KMS-11 (cell line): ENCODE results near the gene CD19.

Source experiments
- H2AFZ ChIP-seq: fragments of 200-600 bp; sonication (generic); 2 replicates; pipeline ENCODE4 v1.6.1; 2016; ENCODE audit warnings: antibody characterized with exemption, mixed run types, low read depth
- H3K27ac ChIP-seq: fragments of 200-600 bp; sonication (generic); 2 replicates; pipeline ENCODE4 v1.6.1; 2016; ENCODE audit warnings: mild to moderate bottlenecking, mixed run types
- H3K27me3 ChIP-seq: fragments of 200-600 bp; sonication (generic); 2 replicates; pipeline ENCODE4 v1.6.1; 2017; ENCODE audit warnings: mild to moderate bottlenecking, low read depth, mixed run types, moderate library complexity; ENCODE audit not compliant: insufficient read depth
- H3K36me3 ChIP-seq: fragments of 200-600 bp; sonication (generic); 2 replicates; pipeline ENCODE4 v1.6.1; 2017; ENCODE audit warnings: mild to moderate bottlenecking, mixed run types; ENCODE audit not compliant: insufficient read depth
- H3K4me1 ChIP-seq: fragments of 200-600 bp; sonication (generic); 2 replicates; pipeline ENCODE4 v1.6.1; 2016; ENCODE audit warnings: mild to moderate bottlenecking, low read depth, mixed run types; ENCODE audit not compliant: poor library complexity, severe bottlenecking
- H3K4me2 ChIP-seq: fragments of 200-600 bp; sonication (generic); 2 replicates; pipeline ENCODE4 v1.7.0; 2016; ENCODE audit warnings: mild to moderate bottlenecking, mixed run types
- H3K4me3 ChIP-seq: fragments of 200-600 bp; sonication (generic); IDR thresholded peaks from 2 replicates; pipeline ENCODE4 v1.6.1; 2017; ENCODE audit warnings: low read depth, low read length, mixed read lengths; ENCODE audit not compliant: insufficient read depth
- H3K79me2 ChIP-seq: fragments of 200-600 bp; sonication (generic); 2 replicates; pipeline ENCODE4 v1.6.1; 2016; ENCODE audit warnings: low read depth, mixed run types; ENCODE audit not compliant: insufficient read depth
- H3K9ac ChIP-seq: fragments of 200-600 bp; sonication (generic); 2 replicates; pipeline ENCODE4 v1.6.1; 2016; ENCODE audit warnings: mild to moderate bottlenecking, mixed run types
- H4K20me1 ChIP-seq: fragments of 200-600 bp; sonication (generic); 2 replicates; pipeline ENCODE4 v1.6.1; 2016; ENCODE audit warnings: mild to moderate bottlenecking, mixed run types; ENCODE audit not compliant: insufficient read depth
- CTCF ChIP-seq: fragments of 200-600 bp; sonication (generic); conservative IDR thresholded peaks from 2 replicates; pipeline ENCODE4 v1.6.1; 2017; ENCODE audit warnings: low read depth, mild to moderate bottlenecking, antibody characterized with exemption, low read length, moderate library complexity, mixed read lengths

CD19 gene

DNA sequence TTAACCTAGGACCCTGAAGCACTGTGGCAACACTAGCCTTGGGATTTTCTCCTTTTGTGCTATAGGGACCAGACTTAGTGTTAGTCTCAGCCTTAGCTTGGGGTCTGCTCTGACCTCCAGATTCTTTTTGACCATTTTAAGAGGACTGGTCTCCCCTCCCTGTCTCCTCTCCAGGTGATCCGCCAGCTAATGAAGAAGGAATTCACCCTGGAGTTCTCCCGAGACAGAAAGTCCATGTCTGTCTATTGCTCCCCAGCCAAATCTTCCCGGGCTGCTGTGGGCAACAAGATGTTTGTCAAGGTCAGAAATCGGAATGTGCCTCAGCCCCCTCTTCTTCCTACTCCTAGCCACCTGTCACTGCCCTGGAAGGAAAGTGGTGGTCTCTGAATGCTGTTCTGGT, 33.9 kb upstream of the CD19 start:
- Histone ChIP-seq H3K79me2 (no peaks in the 10 kb centered on the region), H3K4me1 (peaks cover 4% of the 10 kb centered on the region), H3K36me3 (no peaks in the 10 kb centered on the region), H3K4me3 (no peak overlapping the region), H3K27me3 (no peaks in the 10 kb centered on the region), H4K20me1 (no peaks in the 10 kb centered on the region), H3K27ac (no peak overlapping the region), H3K9ac (no peak overlapping the region), H2AFZ (no peak overlapping the region), H3K4me2 (no peak overlapping the region)
- no peak for TF ChIP-seq CTCF

DNA sequence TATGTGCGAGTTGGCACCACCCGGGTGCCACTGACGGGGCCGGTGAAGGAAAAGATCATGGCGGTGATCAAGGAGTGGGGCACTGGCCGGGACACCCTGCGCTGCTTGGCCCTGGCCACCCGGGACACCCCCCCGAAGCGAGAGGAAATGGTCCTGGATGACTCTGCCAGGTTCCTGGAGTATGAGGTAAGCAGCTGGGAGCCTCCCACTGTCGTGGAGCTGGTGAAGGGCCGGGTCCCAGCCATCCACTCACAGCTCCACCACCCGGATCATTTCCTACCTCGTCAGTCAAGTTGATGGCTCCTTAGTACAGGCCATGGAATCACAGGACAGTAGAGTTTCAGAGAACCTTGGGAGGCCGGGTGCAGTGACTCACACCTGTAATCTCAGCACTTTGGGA, 33.5 kb upstream of the CD19 start:
- H3K36me3 ChIP-seq, result no peaks in the 10 kb centered on the region
- peaks cover 4% of the 10 kb centered on the region for H3K4me1 ChIP-seq
- H3K4me2 ChIP-seq, result no peak overlapping the region
- no peak overlapping the region for H2AFZ ChIP-seq
- no peak overlapping the region for H3K27ac ChIP-seq
- no peak overlapping the region for H3K4me3 ChIP-seq
- H3K79me2 ChIP-seq, result no peaks in the 10 kb centered on the region
- no peaks in the 10 kb centered on the region for H4K20me1 ChIP-seq
- no peak for TF ChIP-seq CTCF
- no peak overlapping the region for H3K9ac ChIP-seq
- no peaks in the 10 kb centered on the region for H3K27me3 ChIP-seq

GRCh38 chr16:28898942-28899341, 32.8 kb upstream of the CD19 start:
- H3K27ac ChIP-seq, result no peak overlapping the region
- no peaks in the 10 kb centered on the region for H4K20me1 ChIP-seq
- H3K4me1 ChIP-seq, result peaks cover 4% of the 10 kb centered on the region
- TF ChIP-seq CTCF, result no peak
- no peaks in the 10 kb centered on the region for H3K36me3 ChIP-seq
- H2AFZ ChIP-seq, result no peak overlapping the region
- H3K27me3 ChIP-seq, result no peaks in the 10 kb centered on the region
- H3K9ac ChIP-seq, result no peak overlapping the region
- no peak overlapping the region for H3K4me2 ChIP-seq
- no peaks in the 10 kb centered on the region for H3K79me2 ChIP-seq
- no peak overlapping the region for H3K4me3 ChIP-seq

DNA sequence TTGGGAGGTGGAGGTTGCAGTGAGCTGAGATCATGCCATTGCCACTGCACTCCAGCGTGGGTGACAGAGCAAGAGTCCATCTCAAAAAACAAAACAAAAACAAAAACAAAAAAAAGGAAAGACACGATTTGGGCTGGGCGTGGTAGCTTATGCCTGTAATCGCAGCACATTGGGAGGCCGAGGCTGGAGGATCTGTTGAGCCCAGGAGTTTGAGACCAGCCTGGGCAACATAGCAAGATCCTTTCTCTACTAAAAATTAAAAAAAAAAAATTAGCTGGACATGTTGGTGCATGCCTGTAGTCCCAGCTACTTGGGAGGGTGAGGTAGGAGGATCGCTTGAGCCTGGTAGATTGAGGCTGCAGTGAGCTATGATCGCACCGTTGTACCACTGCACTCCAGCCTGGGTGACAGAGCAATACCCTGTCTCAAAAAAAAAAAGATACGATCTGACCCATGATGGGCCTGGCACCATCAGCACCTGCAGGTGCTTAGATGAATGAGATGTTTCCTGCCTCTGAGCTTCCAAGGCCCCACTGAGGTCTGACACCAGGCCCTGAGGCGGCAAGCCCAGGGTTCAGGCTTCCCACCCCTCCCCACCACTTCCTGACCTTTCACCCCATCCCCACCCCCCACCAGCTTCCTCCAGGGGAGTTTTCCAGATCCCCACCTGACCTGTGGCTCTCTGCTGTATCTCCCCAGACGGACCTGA, 31.7 kb upstream of the CD19 start:
- no peak overlapping the region for H3K4me2 ChIP-seq

More for the DNA sequence above, 31.7 kb upstream of the CD19 start:
- H3K27me3 ChIP-seq, result no peaks in the 10 kb centered on the region
- no peaks in the 10 kb centered on the region for H4K20me1 ChIP-seq
- H2AFZ ChIP-seq, result no peak overlapping the region
- H3K36me3 ChIP-seq, result no peaks in the 10 kb centered on the region
- H3K27ac ChIP-seq, result no peak overlapping the region
- H3K9ac ChIP-seq, result no peak overlapping the region
- H3K4me3 ChIP-seq, result no peak overlapping the region
- H3K79me2 ChIP-seq, result no peaks in the 10 kb centered on the region
- H3K4me1 ChIP-seq, result peaks cover 4% of the 10 kb centered on the region
- TF ChIP-seq CTCF, result no peak
